A549 (cell line): Measurements from ENCODE around the gene LUC7L2.

Source experiments
- BHLHE40 ChIP-seq: IDR thresholded peaks from 2 replicates; pipeline ENCODE4 v1.6.1; 2012; ENCODE audit warnings: low read depth, low read length, inconsistent platforms
- JUN ChIP-seq, 2 experiments: fragments of >200 bp; sonication (Bioruptor Twin); formaldehyde crosslinking; IDR thresholded peaks; 2 replicates in 1 of 2; 3 replicates in 1 of 2; pipeline ENCODE4 v1.6.1; 2016 to 2017
- ZSCAN20 ChIP-seq: fragments of 250-450 bp; sonication (Bioruptor Pico); IDR thresholded peaks from 2 replicates; pipeline ENCODE4 v1.8.0; 2022; ENCODE audit warnings: mild to moderate bottlenecking, moderate library complexity

- TF ChIP-seq ZSCAN20, result no peak
- no peak for TF ChIP-seq JUN (IDR thresholded peaks at IDR 0.05)
- no peak for TF ChIP-seq BHLHE40
Observed at GRCh38 chr7:139360210-139360947, 685 bp downstream of the LUC7L2 start.
